Gastroesophageal sphincter (tissue), 3 donors: ENCODE results near the gene CD47.

ENCODE experiments used
- CTCF ChIP-seq, 4 experiments: fragments of 200-600 bp in 2 of 4; fragments of 450-650 bp in 2 of 4; sonication (generic) in 1 of 4; IDR thresholded peaks; one replicate each; pipeline ENCODE4 v1.5.1; 2017 to 2019; ENCODE audit warnings: antibody characterized with exemption in 4 of 4, mild to moderate bottlenecking in 2 of 4, moderate library complexity in 2 of 4
- EP300 ChIP-seq: sonication (generic); formaldehyde crosslinking; IDR thresholded peaks from one replicate; pipeline ENCODE4 v1.6.1; 2017; ENCODE audit warnings: antibody characterized with exemption, mild to moderate bottlenecking
- POLR2A ChIP-seq, 2 donors: fragments of 450-650 bp; IDR thresholded peaks; one replicate each; pipeline ENCODE4 v1.6.1; 2017; ENCODE audit warnings: antibody characterized with exemption in 2 of 2, mild to moderate bottlenecking in 2 of 2, moderate library complexity in 1 of 2
- POLR2AphosphoS5 ChIP-seq: sonication (generic); formaldehyde crosslinking; IDR thresholded peaks from one replicate; pipeline ENCODE4 v1.6.1; 2017; ENCODE audit warnings: antibody characterized with exemption

GRCh38 chr3:108065096-108065495, 25.7 kb downstream of the CD47 start:
- TF ChIP-seq EP300: no peak
- TF ChIP-seq CTCF (IDR thresholded peaks at IDR 0.05): no peak
- TF ChIP-seq POLR2A (IDR thresholded peaks at IDR 0.05): no peak
- TF ChIP-seq POLR2AphosphoS5: no peak
